Bronchial epithelial cell (primary cell): ENCODE measurements around the gene DYNLT1. TPM values are rescaled to one million over a fixed set of nuclear protein-coding genes. Genes with fewer than 3 reads are reported as not detected.
A peak's percentile ranks its signal among the peaks of the same experiment; 100 is the strongest.

ENCODE experiments used
- DNase-seq: peaks from one replicate; pipeline ENCODE4 v3.0.0-alpha.2; 2010; ENCODE audit warnings: low read depth
- FAIRE-seq: peaks from 2 replicates; lab custom pipeline; 2011; peaks lifted over from hg19 to GRCh38; lab: Jason Lieb, UNC
- H3K27me3 ChIP-seq: 2 replicates; pipeline ENCODE4 v1.5.1; 2011; ENCODE audit warnings: low read length; ENCODE audit not compliant: control insufficient read depth, insufficient read depth
- H3K36me3 ChIP-seq: 2 replicates; pipeline ENCODE4 v1.5.1; 2011; ENCODE audit warnings: low read length; ENCODE audit not compliant: control insufficient read depth, insufficient read depth
- H3K4me3 ChIP-seq: 2 replicates; pipeline ENCODE4 v1.5.1; 2011; ENCODE audit warnings: mild to moderate bottlenecking, low read depth, low read length, control low read depth
- total RNA-seq: library from RNA; depleted of rRNA; stranded (reverse); fragments of >200 nt; gene quantifications from 2 replicates; pipeline ENCODE4 v1.2.1, GENCODE V29; 2014
- TF ChIP-seq, protein P1 (sequence below): IDR thresholded peaks from 2 replicates; pipeline ENCODE4 v1.5.1; 2011; ENCODE audit warnings: mild to moderate bottlenecking, moderate library complexity, low read length, control low read depth, inconsistent platforms; ENCODE audit not compliant: insufficient read depth, severe bottlenecking

Gene DYNLT1
- total RNA-seq, 1 donor from 2014 or later = 43.4 TPM

DNA sequence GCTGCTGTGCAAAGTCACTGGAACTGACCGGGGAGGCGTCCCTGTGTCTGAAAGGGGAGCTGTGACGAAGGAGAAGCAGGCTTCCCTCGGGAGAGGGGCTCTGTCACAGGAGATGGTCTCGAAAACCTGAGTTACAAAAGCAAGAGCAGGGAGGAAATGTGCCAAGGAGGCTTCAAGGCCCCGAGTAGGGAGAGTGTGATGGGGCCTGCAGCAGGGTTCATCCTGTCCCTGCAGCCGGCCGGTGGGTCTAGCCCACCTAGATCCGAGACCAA, 16.7 kb downstream of the DYNLT1 start:
- Histone ChIP-seq H3K27me3 (no peaks in the 10 kb centered on the region), H3K4me3 (no peak overlapping the region), H3K36me3 (peaks cover 23% of the 10 kb centered on the region)
- DNase-seq (no peak), FAIRE-seq (no peak)
- TF ChIP-seq, protein P1, sequence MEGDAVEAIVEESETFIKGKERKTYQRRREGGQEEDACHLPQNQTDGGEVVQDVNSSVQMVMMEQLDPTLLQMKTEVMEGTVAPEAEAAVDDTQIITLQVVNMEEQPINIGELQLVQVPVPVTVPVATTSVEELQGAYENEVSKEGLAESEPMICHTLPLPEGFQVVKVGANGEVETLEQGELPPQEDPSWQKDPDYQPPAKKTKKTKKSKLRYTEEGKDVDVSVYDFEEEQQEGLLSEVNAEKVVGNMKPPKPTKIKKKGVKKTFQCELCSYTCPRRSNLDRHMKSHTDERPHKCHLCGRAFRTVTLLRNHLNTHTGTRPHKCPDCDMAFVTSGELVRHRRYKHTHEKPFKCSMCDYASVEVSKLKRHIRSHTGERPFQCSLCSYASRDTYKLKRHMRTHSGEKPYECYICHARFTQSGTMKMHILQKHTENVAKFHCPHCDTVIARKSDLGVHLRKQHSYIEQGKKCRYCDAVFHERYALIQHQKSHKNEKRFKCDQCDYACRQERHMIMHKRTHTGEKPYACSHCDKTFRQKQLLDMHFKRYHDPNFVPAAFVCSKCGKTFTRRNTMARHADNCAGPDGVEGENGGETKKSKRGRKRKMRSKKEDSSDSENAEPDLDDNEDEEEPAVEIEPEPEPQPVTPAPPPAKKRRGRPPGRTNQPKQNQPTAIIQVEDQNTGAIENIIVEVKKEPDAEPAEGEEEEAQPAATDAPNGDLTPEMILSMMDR = no peak

GRCh38 chr6:158627168-158627939, 17.2 kb downstream of the DYNLT1 start:
- no peak overlapping the region for H3K4me3 ChIP-seq
- H3K27me3 ChIP-seq = no peaks in the 10 kb centered on the region
- FAIRE-seq (no peak), DNase-seq (no peak)
- H3K36me3 ChIP-seq = peaks cover 26% of the 10 kb centered on the region
- TF ChIP-seq, protein P1 = no peak

GRCh38 chr6:158626360-158627167, 18.0 kb downstream of the DYNLT1 start:
- H3K27me3 ChIP-seq = no peaks in the 10 kb centered on the region
- DNase-seq (no peak), FAIRE-seq (peak; percentile 95)
- H3K4me3 ChIP-seq = no peak overlapping the region
- H3K36me3 ChIP-seq = peaks cover 26% of the 10 kb centered on the region
- TF ChIP-seq, protein P1 = no peak

DNA sequence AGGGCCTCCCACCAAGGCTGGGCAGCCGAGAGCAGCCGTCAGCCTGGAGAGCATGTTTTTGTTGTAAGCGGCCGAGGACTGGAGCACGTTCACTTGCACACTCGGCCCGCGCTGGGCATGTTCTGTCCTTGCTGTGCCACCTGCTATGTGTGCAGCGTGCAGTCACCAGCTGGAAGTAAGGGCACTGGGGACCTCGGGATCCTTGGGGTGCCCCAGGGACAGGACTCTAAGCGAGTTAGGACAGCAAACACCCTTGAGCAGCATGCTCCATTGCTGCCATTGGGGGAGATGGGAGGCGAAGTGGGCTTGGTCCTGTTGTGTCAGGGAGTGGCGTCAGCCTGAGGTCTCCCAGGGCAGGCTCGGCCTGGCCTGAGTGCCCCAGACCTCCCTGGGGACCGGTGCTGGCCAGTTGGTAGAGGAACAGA, 18.6 kb downstream of the DYNLT1 start:
- no peak overlapping the region for H3K4me3 ChIP-seq
- no peak for FAIRE-seq
- no peak for DNase-seq
- no peaks in the 10 kb centered on the region for H3K27me3 ChIP-seq
- H3K36me3 ChIP-seq = peaks cover 27% of the 10 kb centered on the region
- TF ChIP-seq, protein P1 = no peak

GRCh38 chr6:158624684-158625682, 19.6 kb downstream of the DYNLT1 start:
- Histone ChIP-seq H3K4me3 (no peak overlapping the region), H3K36me3 (peaks cover 31% of the 10 kb centered on the region), H3K27me3 (no peaks in the 10 kb centered on the region)
- TF ChIP-seq, protein P1 = no peak
- FAIRE-seq = no peak
- DNase-seq = no peak
